Mesenchymal stem cell (in vitro differentiated cells and primary cell): Measurements from ENCODE around the gene TSPYL1.

Experiments used
- DNase-seq: peaks from one replicate; pipeline ENCODE4 v3.0.0-alpha.2; 2013
- H2AFZ ChIP-seq: one replicate; pipeline ENCODE4 v1.6.1; 2013; ENCODE audit warnings: low read depth, mild to moderate bottlenecking, control low read depth, inconsistent platforms, low read length, moderate library complexity
- H2AK5ac ChIP-seq: 2 replicates; pipeline ENCODE4 v1.6.1; 2013; ENCODE audit warnings: low read length, moderate library complexity, mild to moderate bottlenecking, inconsistent platforms; ENCODE audit not compliant: severe bottlenecking
- H2BK120ac ChIP-seq: one replicate; pipeline ENCODE4 v1.6.1; 2013; ENCODE audit warnings: low read depth, mild to moderate bottlenecking, inconsistent platforms, low read length, moderate library complexity
- H2BK12ac ChIP-seq, 2 experiments: one replicate each; pipeline ENCODE4 v1.6.1; 2013; ENCODE audit warnings: inconsistent platforms in 2 of 2, low read length in 2 of 2, mild to moderate bottlenecking in 2 of 2, moderate library complexity in 2 of 2, control low read depth in 1 of 2
- H2BK15ac ChIP-seq: one replicate; pipeline ENCODE4 v1.6.1; 2013; ENCODE audit warnings: mild to moderate bottlenecking, low read depth, inconsistent platforms; ENCODE audit not compliant: poor library complexity, severe bottlenecking
- H2BK5ac ChIP-seq: 2 replicates; pipeline ENCODE4 v1.6.1; 2013; ENCODE audit warnings: low read depth, mild to moderate bottlenecking, low read length, control low read depth, inconsistent platforms; ENCODE audit not compliant: poor library complexity, severe bottlenecking
- H3K14ac ChIP-seq, 2 experiments: one replicate each; pipeline ENCODE4 v1.6.1; 2013; ENCODE audit warnings: inconsistent platforms in 2 of 2, low read length in 2 of 2, control low read depth in 1 of 2, mild to moderate bottlenecking in 1 of 2, moderate library complexity in 1 of 2
- H3K18ac ChIP-seq, 2 experiments: one replicate each; pipeline ENCODE4 v1.6.1; 2013; ENCODE audit warnings: inconsistent platforms in 2 of 2, low read length in 2 of 2, control low read depth in 1 of 2, low read depth in 1 of 2, mild to moderate bottlenecking in 1 of 2
- H3K23ac ChIP-seq, 2 experiments: one replicate each; pipeline ENCODE4 v1.6.1; 2013; ENCODE audit warnings: inconsistent platforms in 2 of 2, low read length in 2 of 2, mild to moderate bottlenecking in 2 of 2, moderate library complexity in 2 of 2, control low read depth in 1 of 2
- H3K27ac ChIP-seq: 2 replicates; pipeline ENCODE4 v1.5.1; 2013; ENCODE audit warnings: mild to moderate bottlenecking, moderate library complexity, low read length, control low read depth, inconsistent platforms; ENCODE audit not compliant: poor library complexity, severe bottlenecking
- H3K27me3 ChIP-seq, 2 experiments: 2 replicates each; pipeline versions ENCODE4 v1.6.1 to v1.7.0; 2013; ENCODE audit warnings: low read length in 2 of 2, mild to moderate bottlenecking in 2 of 2, moderate library complexity in 2 of 2, control low read depth in 1 of 2, inconsistent platforms in 1 of 2; ENCODE audit not compliant: control insufficient read depth in 1 of 2, insufficient read depth in 1 of 2
- H3K36me3 ChIP-seq, 2 experiments: 2 replicates each; pipeline versions ENCODE4 v1.6.1 to v1.7.0; 2013; ENCODE audit warnings: low read length in 2 of 2, control low read depth in 1 of 2, inconsistent platforms in 1 of 2, low read depth in 1 of 2, mild to moderate bottlenecking in 1 of 2; ENCODE audit not compliant: insufficient read depth in 2 of 2, control insufficient read depth in 1 of 2
- H3K4ac ChIP-seq, 2 experiments: one replicate each; pipeline ENCODE4 v1.6.1; 2013; ENCODE audit warnings: inconsistent platforms in 2 of 2, low read length in 2 of 2, mild to moderate bottlenecking in 2 of 2, moderate library complexity in 2 of 2, control low read depth in 1 of 2, low read depth in 1 of 2
- H3K4me1 ChIP-seq: 2 replicates; pipeline ENCODE4 v1.6.1; 2013; ENCODE audit warnings: low read depth, low read length, control low read depth; ENCODE audit not compliant: control insufficient read depth, insufficient read depth
- H3K4me2 ChIP-seq: 2 replicates; pipeline ENCODE4 v1.6.1; 2013; ENCODE audit warnings: low read length, mild to moderate bottlenecking, inconsistent platforms; ENCODE audit not compliant: poor library complexity, severe bottlenecking
- H3K4me3 ChIP-seq, 2 experiments: 2 replicates each; pipeline versions ENCODE4 v1.5.1 to v1.7.0; 2013; ENCODE audit warnings: low read length in 2 of 2, mild to moderate bottlenecking in 2 of 2, control low read depth in 1 of 2, low read depth in 1 of 2; ENCODE audit not compliant: insufficient read depth in 1 of 2
- H3K79me1 ChIP-seq: replicated peaks from 2 replicates; pipeline ENCODE4 v1.6.1; 2013; ENCODE audit warnings: mild to moderate bottlenecking, control low read depth, low read length, inconsistent platforms; ENCODE audit not compliant: poor library complexity, severe bottlenecking
- H3K9ac ChIP-seq: 2 replicates; pipeline ENCODE4 v1.7.0; 2013; ENCODE audit warnings: mild to moderate bottlenecking, low read length, moderate library complexity
- H3K9me3 ChIP-seq: 2 replicates; pipeline ENCODE4 v1.7.0; 2013; ENCODE audit warnings: mild to moderate bottlenecking, low read length; ENCODE audit not compliant: control insufficient read depth
- H4K8ac ChIP-seq: one replicate; pipeline ENCODE4 v1.6.1; 2013; ENCODE audit warnings: inconsistent platforms, mild to moderate bottlenecking, low read length, moderate library complexity
- H4K91ac ChIP-seq: one replicate; pipeline ENCODE4 v1.6.1; 2013; ENCODE audit warnings: mild to moderate bottlenecking, low read length, inconsistent platforms
- WGBS: methylation state at CpG from one replicate; pipeline ENCODE4 v1.1.7; 2013; ENCODE audit warnings: mixed read lengths; 5-methylcytosine and 5-hydroxymethylcytosine counted together

Gene TSPYL1

GRCh38 chr6:116255246-116255800 lies 24.4 kb downstream of the TSPYL1 start:
- WGBS: 58% methylated on average over 3 of the region's 5 CpGs
- H3K23ac ChIP-seq: no peak overlapping the region
- no peaks in the 10 kb centered on the region for H3K9me3 ChIP-seq
- no peak overlapping the region for H3K14ac ChIP-seq
- no peak overlapping the region for H3K4ac ChIP-seq
- H2AK5ac ChIP-seq: no peak overlapping the region
- H3K27me3 ChIP-seq: no peaks in the 10 kb centered on the region
- H4K8ac ChIP-seq: no peak overlapping the region
- H2BK15ac ChIP-seq: no peak overlapping the region
- no peak overlapping the region for H4K91ac ChIP-seq
- H3K27ac ChIP-seq: no peak overlapping the region
- H3K18ac ChIP-seq: no peak overlapping the region
- DNase-seq: no peak
- H3K4me1 ChIP-seq: peaks cover 18% of the 10 kb centered on the region
- peak overlapping the region; percentile 98 for H3K9ac ChIP-seq
- H2BK120ac ChIP-seq: no peak overlapping the region
- H3K4me3 ChIP-seq: peak overlapping the region in 1 of 2 experiments; percentile 97
- H3K79me1 ChIP-seq: peaks cover 17% of the 10 kb centered on the region
- H2BK5ac ChIP-seq: no peak overlapping the region
- H2AFZ ChIP-seq: no peak overlapping the region
- H2BK12ac ChIP-seq: no peak overlapping the region
- H3K36me3 ChIP-seq: peaks cover 7 to 16% of the 10 kb centered on the region in 2 experiments
- peak overlapping the region; percentile 36 for H3K4me2 ChIP-seq

GRCh38 chr6:116254297-116255056 lies 25.3 kb downstream of the TSPYL1 start:
- H2BK5ac ChIP-seq: no peak overlapping the region
- no peak overlapping the region for H2AFZ ChIP-seq
- no peak overlapping the region for H4K91ac ChIP-seq
- peaks cover 7 to 14% of the 10 kb centered on the region in 2 experiments for H3K36me3 ChIP-seq
- peaks cover 18% of the 10 kb centered on the region for H3K4me1 ChIP-seq
- no peak overlapping the region for H2BK120ac ChIP-seq
- peak overlapping the region in 1 of 2 experiments; percentile 97 for H3K4me3 ChIP-seq
- H3K27ac ChIP-seq: peak overlapping the region; percentile 66
- H4K8ac ChIP-seq: no peak overlapping the region
- no peak overlapping the region for H2BK12ac ChIP-seq
- H3K79me1 ChIP-seq: peaks cover 17% of the 10 kb centered on the region
- no peaks in the 10 kb centered on the region for H3K9me3 ChIP-seq
- no peak overlapping the region for H2BK15ac ChIP-seq
- peak; percentile 8 for DNase-seq
- H3K18ac ChIP-seq: no peak overlapping the region
- WGBS: 0% methylated on average over 1 of the region's 4 CpGs
- no peak overlapping the region for H3K23ac ChIP-seq
- no peak overlapping the region for H3K4ac ChIP-seq
- H3K9ac ChIP-seq: peak overlapping the region; percentile 98
- H2AK5ac ChIP-seq: no peak overlapping the region
- H3K27me3 ChIP-seq: no peaks in the 10 kb centered on the region
- no peak overlapping the region for H3K14ac ChIP-seq
- peak overlapping the region; percentile 60 for H3K4me2 ChIP-seq

GRCh38 chr6:116253505-116254296 lies 26.0 kb downstream of the TSPYL1 start, which contains the start of gene TSPYL4:
Gene TSPYL4, minus strand, starts transcription at chr6:116254075. Its CDS starts 67 bp downstream, at chr6:116254008.
- Histone ChIP-seq H3K4me3 (peak within 1 kb of the TSS; percentile 88 to 97), H2AK5ac (peak within 1 kb of the TSS; percentile 57), H2AFZ (peak within 1 kb of the TSS; percentile 95), H3K23ac (peak within 1 kb of the TSS; percentile 55 to 68), H3K4ac (peak within 1 kb of the TSS; percentile 8 to 96), H3K27me3 (no peaks in the 10 kb centered on the region), H4K8ac (peak within 1 kb of the TSS; percentile 81), H2BK15ac (peak within 1 kb of the TSS; percentile 87), H3K36me3 (peaks cover 4 to 11% of the 10 kb centered on the region in 2 experiments), H2BK5ac (peak within 1 kb of the TSS; percentile 59), H4K91ac (peak within 1 kb of the TSS; percentile 44), H3K4me1 (peaks cover 18% of the 10 kb centered on the region), H3K9me3 (no peaks in the 10 kb centered on the region), H2BK120ac (no peak within 1 kb of the TSS), H3K4me2 (peak within 1 kb of the TSS; percentile 64), H3K79me1 (peaks cover 14% of the 10 kb centered on the region), H3K9ac (peak within 1 kb of the TSS; percentile 98), H3K14ac (peak within 1 kb of the TSS in 1 of 2 experiments; percentile 85), H3K18ac (peak within 1 kb of the TSS; percentile 74 to 81), H2BK12ac (peak within 1 kb of the TSS in 1 of 2 experiments; percentile 47), H3K27ac (peak within 1 kb of the TSS; percentile 90)
- WGBS: 2% methylated on average over 42 of the region's 53 CpGs
- DNase-seq: peak; percentile 98

GRCh38 chr6:116253188-116253504 lies 26.6 kb downstream of the TSPYL1 start:
- WGBS: 59% methylated on average over 11 of the region's 11 CpGs
- H2BK120ac ChIP-seq: no peak overlapping the region
- no peak overlapping the region for H3K23ac ChIP-seq
- peaks cover 14% of the 10 kb centered on the region for H3K79me1 ChIP-seq
- peak overlapping the region; percentile 98 for H3K9ac ChIP-seq
- H3K4me1 ChIP-seq: peaks cover 18% of the 10 kb centered on the region
- peak overlapping the region; percentile 57 for H2AK5ac ChIP-seq
- no peak overlapping the region for H4K91ac ChIP-seq
- H2BK12ac ChIP-seq: no peak overlapping the region
- peak overlapping the region; percentile 90 for H3K27ac ChIP-seq
- peak overlapping the region; percentile 74 to 81 for H3K18ac ChIP-seq
- no peak for DNase-seq
- H2BK15ac ChIP-seq: peak overlapping the region; percentile 87
- peak overlapping the region; percentile 88 to 97 for H3K4me3 ChIP-seq
- H3K4me2 ChIP-seq: peak overlapping the region; percentile 64
- peak overlapping the region; percentile 81 for H4K8ac ChIP-seq
- H3K27me3 ChIP-seq: no peaks in the 10 kb centered on the region
- H3K9me3 ChIP-seq: no peaks in the 10 kb centered on the region
- H3K14ac ChIP-seq: no peak overlapping the region
- no peak overlapping the region for H2BK5ac ChIP-seq
- peaks cover 0 to 9% of the 10 kb centered on the region in 2 experiments for H3K36me3 ChIP-seq
- H2AFZ ChIP-seq: peak overlapping the region; percentile 95
- peak overlapping the region; percentile 3 to 96 for H3K4ac ChIP-seq
